ENCODE data around the gene SHISA9.

The SHISA9 gene

GRCh38 chr16:12976936-12977335, 75.5 kb downstream of the SHISA9 start:
- H4K20me1 ChIP-seq (ENCODE audit: control insufficient read depth, insufficient read depth, low read depth, low read length): no peaks in the 10 kb centered on the region
- H3K9me3 ChIP-seq (ENCODE audit: control insufficient read depth, insufficient read depth, low read length): no peaks in the 10 kb centered on the region
- TF ChIP-seq EZH2phosphoT487 (IDR thresholded peaks at IDR 0.05; ENCODE audit: borderline replicate concordance, low read length) (no peak), CTCF (IDR thresholded peaks at IDR 0.05; ENCODE audit: low read depth, low read length, poor library complexity, severe bottlenecking) (no peak)
- H3K27ac ChIP-seq (ENCODE audit: low read depth, low read length): no peak overlapping the region
- H3K79me2 ChIP-seq (ENCODE audit: control insufficient read depth, low read length): no peaks in the 10 kb centered on the region
- H3K9me2 ChIP-seq (replicated peaks; ENCODE audit: control insufficient read depth, low read length): no peaks in the 10 kb centered on the region
- no peak overlapping the region for H3K4me3 ChIP-seq (ENCODE audit: low read length)
- H3K27me3 ChIP-seq (ENCODE audit: control insufficient read depth, low read length): no peaks in the 10 kb centered on the region
- H3K36me3 ChIP-seq (ENCODE audit: control insufficient read depth, low read length): no peaks in the 10 kb centered on the region
- H3F3A ChIP-seq (ENCODE audit: control insufficient read depth, insufficient read depth): no peaks in the 10 kb centered on the region
- no peaks in the 10 kb centered on the region for H3K4me1 ChIP-seq (ENCODE audit: control insufficient read depth, low read length)
- no peak overlapping the region for H3K4me2 ChIP-seq (ENCODE audit: low read length)

GRCh38 chr16:12985516-12985915, 84.1 kb downstream of the SHISA9 start:
- Histone ChIP-seq H3K36me3 (ENCODE audit: control insufficient read depth, low read length) (no peaks in the 10 kb centered on the region), H3K9me2 (replicated peaks; ENCODE audit: control insufficient read depth, low read length) (no peaks in the 10 kb centered on the region), H3K4me3 (ENCODE audit: low read length) (no peak overlapping the region), H3K4me2 (ENCODE audit: low read length) (no peak overlapping the region), H4K20me1 (ENCODE audit: control insufficient read depth, insufficient read depth, low read depth, low read length) (no peaks in the 10 kb centered on the region), H3K4me1 (ENCODE audit: control insufficient read depth, low read length) (no peaks in the 10 kb centered on the region), H3K27ac (ENCODE audit: low read depth, low read length) (no peak overlapping the region), H3K79me2 (ENCODE audit: control insufficient read depth, low read length) (no peaks in the 10 kb centered on the region), H3F3A (ENCODE audit: control insufficient read depth, insufficient read depth) (no peaks in the 10 kb centered on the region), H3K9me3 (ENCODE audit: control insufficient read depth, insufficient read depth, low read length) (no peaks in the 10 kb centered on the region), H3K27me3 (ENCODE audit: control insufficient read depth, low read length) (no peaks in the 10 kb centered on the region)
- TF ChIP-seq EZH2phosphoT487 (IDR thresholded peaks at IDR 0.05; ENCODE audit: borderline replicate concordance, low read length) (no peak), CTCF (IDR thresholded peaks at IDR 0.05; ENCODE audit: low read depth, low read length, poor library complexity, severe bottlenecking) (no peak)

GRCh38 chr16:12988071-12988470, 86.7 kb downstream of the SHISA9 start:
- TF ChIP-seq CTCF (IDR thresholded peaks at IDR 0.05; ENCODE audit: low read depth, low read length, poor library complexity, severe bottlenecking): no peak
- TF ChIP-seq EZH2phosphoT487 (IDR thresholded peaks at IDR 0.05; ENCODE audit: borderline replicate concordance, low read length): no peak
- H3K4me1 ChIP-seq (ENCODE audit: control insufficient read depth, low read length): no peaks in the 10 kb centered on the region
- no peaks in the 10 kb centered on the region for H3K9me3 ChIP-seq (ENCODE audit: control insufficient read depth, insufficient read depth, low read length)
- no peaks in the 10 kb centered on the region for H3K36me3 ChIP-seq (ENCODE audit: control insufficient read depth, low read length)
- H4K20me1 ChIP-seq (ENCODE audit: control insufficient read depth, insufficient read depth, low read depth, low read length): no peaks in the 10 kb centered on the region
- H3K4me3 ChIP-seq (ENCODE audit: low read length): no peak overlapping the region
- H3K27ac ChIP-seq (ENCODE audit: low read depth, low read length): no peak overlapping the region
- no peaks in the 10 kb centered on the region for H3K9me2 ChIP-seq (replicated peaks; ENCODE audit: control insufficient read depth, low read length)
- no peak overlapping the region for H3K4me2 ChIP-seq (ENCODE audit: low read length)
- H3F3A ChIP-seq (ENCODE audit: control insufficient read depth, insufficient read depth): no peaks in the 10 kb centered on the region
- no peaks in the 10 kb centered on the region for H3K79me2 ChIP-seq (ENCODE audit: control insufficient read depth, low read length)
- H3K27me3 ChIP-seq (ENCODE audit: control insufficient read depth, low read length): no peaks in the 10 kb centered on the region

- H3K4me2 ChIP-seq (ENCODE audit: low read length): no peak overlapping the region
- H4K20me1 ChIP-seq (ENCODE audit: control insufficient read depth, insufficient read depth, low read depth, low read length): no peaks in the 10 kb centered on the region
- H3K79me2 ChIP-seq (ENCODE audit: control insufficient read depth, low read length): no peaks in the 10 kb centered on the region
Measured at GRCh38 chr16:12992066-12992465, 90.7 kb downstream of the SHISA9 start.

More at GRCh38 chr16:12992066-12992465, 90.7 kb downstream of the SHISA9 start:
- no peaks in the 10 kb centered on the region for H3K9me2 ChIP-seq (replicated peaks; ENCODE audit: control insufficient read depth, low read length)
- no peaks in the 10 kb centered on the region for H3K9me3 ChIP-seq (ENCODE audit: control insufficient read depth, insufficient read depth, low read length)
- H3K27ac ChIP-seq (ENCODE audit: low read depth, low read length): no peak overlapping the region
- H3K4me1 ChIP-seq (ENCODE audit: control insufficient read depth, low read length): no peaks in the 10 kb centered on the region
- H3K27me3 ChIP-seq (ENCODE audit: control insufficient read depth, low read length): no peaks in the 10 kb centered on the region
- no peak overlapping the region for H3K4me3 ChIP-seq (ENCODE audit: low read length)
- no peak for TF ChIP-seq CTCF (IDR thresholded peaks at IDR 0.05; ENCODE audit: low read depth, low read length, poor library complexity, severe bottlenecking)
- TF ChIP-seq EZH2phosphoT487 (IDR thresholded peaks at IDR 0.05; ENCODE audit: borderline replicate concordance, low read length): no peak
- H3F3A ChIP-seq (ENCODE audit: control insufficient read depth, insufficient read depth): no peaks in the 10 kb centered on the region
- H3K36me3 ChIP-seq (ENCODE audit: control insufficient read depth, low read length): no peaks in the 10 kb centered on the region
